GM21529 (cell line): ENCODE results near the gene LRRK1.

Source experiments
- ATAC-seq: cut with Tn5 transposase; IDR thresholded peaks from one replicate; pipeline ENCODE4 v1.9.1; 2021; ENCODE audit not compliant: unreplicated experiment

Gene LRRK1

GRCh38 chr15:100891307-100892012 is 27.7 kb upstream of the LRRK1 start:
- no peak for ATAC-seq

GRCh38 chr15:100892013-100892355 is 27.2 kb upstream of the LRRK1 start:
- ATAC-seq = no peak

DNA sequence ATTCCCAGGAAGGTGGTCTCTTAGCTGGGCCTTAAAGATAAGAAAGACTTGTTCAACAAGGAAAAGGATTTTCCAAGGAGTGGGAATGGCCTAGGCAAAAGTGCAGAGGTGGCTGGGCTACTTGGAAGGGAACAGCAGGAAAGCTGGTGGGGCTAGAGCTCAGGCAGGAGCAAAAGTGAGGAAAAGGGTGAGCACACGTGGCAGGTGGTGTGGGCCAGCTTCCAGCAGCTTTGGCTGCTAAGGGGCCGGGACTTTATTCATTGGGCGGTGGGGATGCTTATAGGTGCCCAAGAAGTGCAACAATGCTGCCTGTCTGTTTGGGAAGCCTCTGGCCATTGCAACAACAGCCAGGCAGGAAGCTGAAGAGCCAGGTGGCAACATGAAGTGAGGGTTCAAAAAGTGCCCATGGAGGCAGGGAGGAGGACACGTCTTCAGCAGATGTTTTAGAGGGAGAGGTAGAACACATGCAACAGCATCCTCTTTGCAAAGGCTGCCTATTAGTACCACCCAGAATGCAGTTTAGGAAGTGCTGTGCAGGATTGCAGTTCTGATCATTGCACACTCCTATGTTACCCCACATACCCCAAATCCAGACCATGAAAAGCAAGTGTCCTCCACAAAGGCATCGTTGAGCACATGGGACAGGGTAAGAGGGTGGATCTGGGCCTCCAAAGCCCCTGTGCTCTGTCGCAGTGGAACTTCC is 25.7 kb upstream of the LRRK1 start:
- ATAC-seq = no peak

- no peak for ATAC-seq
Measured at GRCh38 chr15:100893964-100894295, 25.2 kb upstream of the LRRK1 start.

DNA sequence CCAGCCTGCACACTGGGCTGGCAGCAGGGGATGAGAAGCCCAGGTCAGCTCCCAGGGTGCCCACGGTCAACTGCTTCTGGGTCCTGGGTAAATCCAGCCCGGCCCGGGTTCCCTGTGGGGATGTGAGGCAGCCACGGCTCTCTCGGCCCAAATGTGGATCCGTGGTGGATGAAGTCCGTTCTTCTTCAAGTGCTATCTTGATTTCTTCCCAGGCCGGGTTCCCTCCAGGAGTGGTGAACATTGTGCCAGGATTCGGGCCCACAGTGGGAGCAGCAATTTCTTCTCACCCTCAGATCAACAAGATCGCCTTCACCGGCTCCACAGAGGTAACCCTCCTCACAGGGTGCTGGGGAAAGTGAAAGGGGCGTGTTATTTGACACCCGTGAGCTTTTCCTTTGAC is 23.4 kb upstream of the LRRK1 start:
- ATAC-seq = no peak

DNA sequence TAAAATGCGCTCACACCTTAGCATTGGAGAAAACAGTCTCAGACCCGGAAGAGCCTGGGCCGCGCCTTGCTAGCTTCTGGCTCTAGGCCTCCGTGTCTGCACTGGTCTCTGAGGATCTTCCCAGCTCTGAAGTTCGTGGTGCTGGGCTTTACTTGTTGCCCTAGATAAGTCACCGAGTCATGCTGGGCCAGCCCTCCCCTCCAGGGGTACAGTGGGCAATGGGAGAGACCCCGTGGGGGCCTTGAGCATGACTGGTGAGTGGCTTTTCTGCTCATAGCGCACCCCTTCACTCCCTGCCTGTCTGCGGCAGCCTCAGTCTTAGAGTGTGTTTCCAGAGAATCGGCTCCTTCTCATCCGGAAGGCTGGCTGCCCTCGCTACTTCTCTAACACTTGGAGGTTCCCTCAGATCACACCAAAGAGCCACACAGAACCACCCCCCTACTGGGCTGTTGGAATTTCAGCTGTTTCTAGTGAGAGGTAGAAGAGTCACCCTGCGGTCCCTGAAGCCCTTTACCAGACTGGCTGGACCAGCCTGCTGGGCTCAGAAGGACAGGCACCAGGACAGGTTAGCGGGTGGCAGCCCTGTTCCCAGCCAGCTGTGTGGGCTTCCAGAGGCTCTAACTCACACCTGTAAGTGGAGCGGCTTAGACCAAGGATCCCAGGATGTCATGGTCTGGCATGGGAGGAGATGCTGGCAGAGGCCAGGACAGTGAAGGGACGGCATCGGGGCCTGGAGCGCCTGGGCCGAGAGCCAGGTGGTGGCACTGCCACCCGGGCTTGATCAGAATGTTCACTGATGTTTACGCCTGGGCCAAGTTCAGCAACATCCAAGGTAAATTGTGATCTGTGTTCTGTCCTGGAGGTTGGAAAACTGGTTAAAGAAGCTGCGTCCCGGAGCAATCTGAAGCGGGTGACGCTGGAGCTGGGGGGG is 21.7 kb upstream of the LRRK1 start:
- no peak for ATAC-seq

GRCh38 chr15:100898152-100898490 is 21.0 kb upstream of the LRRK1 start:
- ATAC-seq = no peak

DNA sequence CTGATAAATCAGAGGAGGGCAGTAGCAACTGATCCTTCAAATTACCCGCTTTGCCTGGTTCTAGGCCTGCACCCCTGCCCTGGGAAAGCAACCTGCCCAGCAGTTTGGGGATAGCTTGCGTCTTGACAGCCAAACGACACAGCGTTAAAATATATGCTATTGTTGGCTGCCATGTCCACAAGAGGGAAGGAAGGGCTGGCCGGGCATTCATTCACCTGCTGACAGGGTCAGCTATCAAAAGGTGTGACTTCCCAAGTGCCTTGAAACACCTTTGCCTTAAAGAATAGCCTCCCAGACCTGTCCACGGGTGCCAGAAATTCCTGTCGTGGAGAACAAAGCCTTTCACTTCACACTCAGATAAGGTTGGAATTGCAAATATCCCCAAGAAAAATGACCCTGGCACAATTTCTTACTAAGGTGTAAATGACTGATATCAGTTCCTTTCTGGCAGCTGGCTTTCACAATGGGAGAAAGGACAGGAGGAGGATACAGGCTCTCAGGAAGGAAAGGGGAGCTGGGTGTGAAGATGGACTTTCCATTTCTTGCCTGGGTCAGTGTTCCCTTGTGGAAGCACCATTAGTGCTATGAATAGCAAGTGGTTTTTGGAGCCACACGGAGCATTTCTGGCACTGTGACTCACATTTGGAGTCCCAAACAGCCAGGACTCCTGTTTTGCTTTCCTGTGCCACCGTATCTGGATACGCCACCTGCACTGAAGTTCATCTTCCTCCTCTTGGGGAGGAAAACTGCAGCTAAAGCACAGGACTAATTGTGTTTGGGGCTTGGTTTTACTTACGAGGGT is 20.3 kb upstream of the LRRK1 start:
- no peak for ATAC-seq

GRCh38 chr15:100899601-100900000 is 19.6 kb upstream of the LRRK1 start:
- ATAC-seq = no peak

GRCh38 chr15:100900136-100900794 is 18.9 kb upstream of the LRRK1 start:
- no peak for ATAC-seq

DNA sequence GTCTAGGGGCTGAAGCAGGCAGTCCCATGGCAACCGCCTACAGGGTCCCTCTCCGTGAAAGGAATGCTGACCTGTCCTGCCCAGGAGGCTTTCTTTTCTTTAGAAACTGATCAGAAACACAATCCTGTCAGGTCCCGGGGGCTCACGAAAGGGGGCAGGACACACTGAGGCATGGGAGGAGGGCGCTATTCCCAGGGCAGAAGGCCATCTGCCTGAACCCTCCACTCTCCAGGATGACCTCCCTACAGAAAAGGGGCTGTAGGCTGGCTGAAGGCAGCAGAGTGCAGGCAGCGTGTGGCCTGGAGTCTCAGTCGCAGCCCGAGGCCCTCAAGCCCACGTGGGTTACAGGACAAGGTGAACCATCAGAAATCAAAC is 18.4 kb upstream of the LRRK1 start:
- ATAC-seq = no peak

GRCh38 chr15:100901296-100901695 is 17.9 kb upstream of the LRRK1 start:
- no peak for ATAC-seq

DNA sequence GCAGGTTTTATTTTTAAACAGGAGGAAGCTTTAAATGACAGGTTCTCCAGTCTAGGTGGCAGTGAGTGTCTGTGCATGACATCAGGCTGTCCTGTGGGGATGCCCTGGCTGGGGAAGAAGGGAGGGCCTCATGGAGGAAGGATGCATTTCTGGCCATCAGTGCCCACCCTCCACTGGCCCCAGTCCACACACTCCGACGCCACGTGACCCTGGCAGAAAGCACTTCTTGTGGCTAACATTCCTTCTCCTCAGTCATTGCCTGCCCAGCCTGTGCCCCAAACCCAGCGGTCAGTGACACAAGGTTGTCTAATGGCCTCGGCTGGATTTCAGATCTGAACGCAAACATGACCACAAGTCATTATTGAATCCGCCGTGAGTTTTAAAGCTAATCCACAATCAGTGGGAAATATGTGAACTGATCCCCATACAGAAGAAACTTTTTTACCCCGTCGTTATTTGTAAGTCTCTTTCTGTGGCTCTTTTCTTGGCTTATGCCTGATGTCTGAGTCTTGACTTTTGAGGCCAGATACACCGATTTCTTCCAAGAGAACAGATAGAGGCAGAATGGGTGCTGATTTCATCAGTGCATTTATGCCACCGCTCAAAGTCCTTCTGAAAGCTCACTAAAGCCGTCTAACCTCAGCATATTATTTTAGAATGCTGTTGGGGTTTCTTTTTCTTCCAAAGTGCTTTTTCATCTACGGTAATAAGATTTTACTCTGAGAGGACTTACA is 17.3 kb upstream of the LRRK1 start:
- ATAC-seq = no peak

DNA sequence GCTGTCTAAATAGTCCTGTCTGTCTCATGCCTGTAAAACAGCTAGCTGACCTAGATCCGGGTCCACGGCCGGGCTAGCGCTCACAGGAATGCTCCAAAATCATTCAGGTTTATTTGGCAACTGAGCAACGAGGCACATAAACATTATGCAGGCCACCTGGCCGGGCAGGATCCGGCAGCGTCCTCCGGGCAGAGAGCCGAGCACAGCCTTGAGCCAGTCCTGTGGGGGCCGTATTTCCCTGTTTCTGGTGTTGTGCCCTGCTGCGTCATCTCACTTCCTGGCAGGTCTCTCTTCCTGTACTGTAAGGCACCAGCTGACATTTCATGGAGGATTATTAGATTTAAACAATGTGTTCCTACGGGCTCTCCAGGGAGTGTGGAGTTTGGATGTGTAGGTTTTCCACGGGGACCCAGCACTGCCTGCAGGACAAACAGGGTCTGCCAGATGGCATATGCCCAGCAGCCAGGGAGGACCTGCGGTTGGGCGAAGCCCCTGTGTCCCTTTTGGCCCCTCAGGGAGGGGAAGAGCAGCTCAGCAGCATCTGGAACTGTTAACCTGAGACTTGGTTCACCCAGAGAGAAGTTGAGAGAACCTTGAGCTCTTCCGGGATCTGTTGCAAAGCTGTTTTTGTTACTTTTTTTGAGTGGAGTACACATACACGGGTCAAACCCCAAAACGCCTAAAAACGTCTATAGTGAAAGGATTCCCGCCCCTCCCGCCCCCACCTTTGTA is 16.6 kb upstream of the LRRK1 start:
- ATAC-seq = peak; percentile 76

- ATAC-seq = no peak
Measured at GRCh38 chr15:100903168-100903554, 16.0 kb upstream of the LRRK1 start.

DNA sequence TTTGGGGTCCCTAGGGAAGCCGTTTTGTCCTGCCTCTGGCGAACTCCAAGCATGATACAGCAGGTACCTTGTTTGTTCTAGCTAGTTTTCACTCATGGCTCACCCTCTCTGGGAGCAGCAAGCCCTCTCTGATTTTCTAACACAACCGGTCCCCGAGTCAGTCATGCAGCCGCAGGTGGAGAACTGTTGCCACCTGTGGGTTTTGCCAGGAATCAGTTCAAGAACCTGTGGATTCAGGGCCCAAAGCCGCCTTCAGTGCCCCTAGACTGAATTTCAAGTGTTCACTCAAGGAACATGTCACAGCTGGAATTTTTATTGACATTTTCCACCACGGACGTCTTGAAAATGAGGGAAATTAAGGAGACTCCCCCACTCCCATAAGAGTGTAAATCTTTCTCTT is 13.3 kb upstream of the LRRK1 start:
- no peak for ATAC-seq

DNA sequence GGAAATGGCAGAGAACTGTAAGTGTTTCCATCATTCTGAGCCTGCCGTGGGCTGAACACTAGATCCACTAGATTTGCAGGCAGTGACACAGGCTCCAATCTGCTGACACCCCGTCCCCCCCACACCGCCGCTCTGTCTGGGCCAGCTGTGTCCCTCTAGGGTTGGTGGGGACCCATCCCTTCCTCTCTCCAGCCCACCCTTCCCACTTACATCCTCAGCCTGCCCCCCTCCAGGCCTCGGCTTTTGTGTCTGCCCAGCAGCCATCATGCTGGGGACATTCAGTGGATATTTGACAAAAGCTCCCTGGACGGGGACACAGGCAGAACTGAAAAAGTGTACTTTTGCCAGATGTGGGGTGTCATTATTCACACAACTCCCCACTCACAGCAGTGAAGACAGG is 10.7 kb upstream of the LRRK1 start:
- ATAC-seq = no peak

- no peak for ATAC-seq
Measured at GRCh38 chr15:100909565-100909964, 9.6 kb upstream of the LRRK1 start.
